NOMO-1 treated with DMSO at 0.1 percent for 48 hours (cell line): ENCODE measurements around the gene ZHX3.

ENCODE experiments used
- DNase-seq: peaks from one replicate; lab custom pipeline; 2025; ENCODE audit not compliant: unreplicated experiment; lab: John Stamatoyannopoulos, UW

Gene ZHX3

GRCh38 chr20:41196653-41197225, 120.8 kb downstream of the ZHX3 start:
- DNase-seq, result no peak

- no peak for DNase-seq
Measured at GRCh38 chr20:41192575-41192974, 125.0 kb downstream of the ZHX3 start.

- DNase-seq, result no peak
Measured at GRCh38 chr20:41191562-41192500, 125.7 kb downstream of the ZHX3 start.

- DNase-seq, result no peak
Measured at GRCh38 chr20:41187668-41188067, 129.9 kb downstream of the ZHX3 start.

GRCh38 chr20:41185013-41185757, 132.3 kb downstream of the ZHX3 start:
- no peak for DNase-seq

GRCh38 chr20:41183831-41184230, 133.7 kb downstream of the ZHX3 start:
- DNase-seq, result no peak

- no peak for DNase-seq
Measured at GRCh38 chr20:41183391-41183790, 134.1 kb downstream of the ZHX3 start.

GRCh38 chr20:41182296-41183212, 135.0 kb downstream of the ZHX3 start:
- no peak for DNase-seq

GRCh38 chr20:41181567-41181966, 136.0 kb downstream of the ZHX3 start:
- no peak for DNase-seq

GRCh38 chr20:41180599-41181333, 136.8 kb downstream of the ZHX3 start:
- DNase-seq, result no peak

- DNase-seq, result no peak
Measured at GRCh38 chr20:41179961-41180360, 137.6 kb downstream of the ZHX3 start.

- no peak for DNase-seq
Measured at GRCh38 chr20:41178904-41179432, 138.6 kb downstream of the ZHX3 start.

- DNase-seq, result no peak
Measured at GRCh38 chr20:41178495-41178894, 139.0 kb downstream of the ZHX3 start.

- no peak for DNase-seq
Measured at GRCh38 chr20:41177636-41178035, 139.9 kb downstream of the ZHX3 start.

GRCh38 chr20:41176711-41177552, 140.6 kb downstream of the ZHX3 start:
- DNase-seq, result no peak

GRCh38 chr20:41175727-41176330, 141.7 kb downstream of the ZHX3 start:
- no peak for DNase-seq

- DNase-seq, result no peak
Measured at GRCh38 chr20:41175201-41175651, 142.3 kb downstream of the ZHX3 start.

- DNase-seq, result no peak
Measured at GRCh38 chr20:41174782-41175181, 142.7 kb downstream of the ZHX3 start.
